SK-N-SH (cell line): ENCODE data around the gene EEF1B2. TPM values are rescaled to one million over a fixed set of nuclear protein-coding genes. Genes with fewer than 3 reads are reported as not detected.

Experiments used
- CTCF ChIA-PET: fragments of 300-600, 350-600 bp; formaldehyde crosslinking; extraction: SDS; loops from one replicate; lab custom pipeline; 2021; lab: Yijun Ruan, JAX
- POLR2A ChIA-PET: fragments of 350-600 bp; sonication (Branson Sonifier 250); formaldehyde crosslinking; extraction: SDS; loops from one replicate; lab custom pipeline; 2020; ENCODE audit warnings: antibody characterized with exemption, inconsistent platforms; lab: Yijun Ruan, JAX
- DNase-seq: peaks from one replicate; pipeline ENCODE4 v3.0.0; 2012
- H2AFZ ChIP-seq: fragments of 200-600 bp; sonication (generic); 2 replicates; pipeline ENCODE4 v1.8.1; 2016; ENCODE audit warnings: antibody characterized with exemption, mild to moderate bottlenecking, low read depth
- H3F3A ChIP-seq: fragments of 200-600 bp; sonication (generic); replicated peaks from 2 replicates; pipeline ENCODE3; 2016; ENCODE audit warnings: antibody characterized with exemption, mild to moderate bottlenecking; ENCODE audit not compliant: insufficient read depth
- H3K27ac ChIP-seq, 2 experiments: fragments of 200-500 bp in 1 of 2; fragments of 200-600 bp in 1 of 2; sonication (Bioruptor generic) in 1 of 2; sonication (generic), shearing (Covaris generic) in 1 of 2; 2 replicates each; pipeline versions ENCODE4 v1.5.1 to v1.6.1; 2014 to 2016; ENCODE audit warnings: low read depth in 2 of 2, inconsistent platforms in 1 of 2, low read length in 1 of 2, mild to moderate bottlenecking in 1 of 2, mixed read lengths in 1 of 2
- H3K27me3 ChIP-seq: fragments of 200-600 bp; sonication (generic), shearing (Covaris generic); 2 replicates; pipeline ENCODE4 v1.6.1; 2016; ENCODE audit warnings: mixed run types; ENCODE audit not compliant: insufficient read depth
- H3K36me3 ChIP-seq, 2 experiments: fragments of 200-500 bp in 1 of 2; fragments of 200-600 bp in 1 of 2; sonication (Bioruptor generic) in 1 of 2; sonication (generic) in 1 of 2; replicated peaks in 1 of 2; 2 replicates each; pipeline versions ENCODE3 to v1.5.1; 2014 to 2016; ENCODE audit warnings: low read length in 1 of 2, mild to moderate bottlenecking in 1 of 2; ENCODE audit not compliant: insufficient read depth in 2 of 2, control insufficient read depth in 1 of 2
- H3K4me1 ChIP-seq, 2 experiments: fragments of 200-500 bp in 1 of 2; fragments of 200-600 bp in 1 of 2; sonication (Bioruptor generic) in 1 of 2; sonication (generic), shearing (Covaris generic) in 1 of 2; 2 replicates each; pipeline versions ENCODE4 v1.5.1 to v1.6.1; 2014 to 2016; ENCODE audit warnings: low read depth in 1 of 2, low read length in 1 of 2, mixed run types in 1 of 2; ENCODE audit not compliant: insufficient read depth in 2 of 2, control insufficient read depth in 1 of 2
- H3K4me2 ChIP-seq: fragments of 200-600 bp; sonication (generic), shearing (Covaris generic); 2 replicates; pipeline ENCODE4 v1.6.1; 2017; ENCODE audit warnings: mixed run types
- H3K4me3 ChIP-seq, 2 experiments: fragments of 200-500 bp in 1 of 2; fragments of 200-600 bp in 1 of 2; sonication (Bioruptor generic) in 1 of 2; sonication (generic), shearing (Covaris generic) in 1 of 2; 2 replicates each; pipeline versions ENCODE4 v1.5.1 to v1.8.1; 2014 to 2016; ENCODE audit warnings: low read depth in 2 of 2, inconsistent platforms in 1 of 2, low read length in 1 of 2, mild to moderate bottlenecking in 1 of 2, mixed read lengths in 1 of 2, moderate library complexity in 1 of 2
- H3K79me2 ChIP-seq: fragments of 200-600 bp; sonication (generic); 2 replicates; pipeline ENCODE4 v1.8.1; 2017; ENCODE audit warnings: mild to moderate bottlenecking; ENCODE audit not compliant: insufficient read depth
- H3K9ac ChIP-seq: fragments of 200-600 bp; sonication (generic); 2 replicates; pipeline ENCODE4 v1.6.1; 2017; ENCODE audit warnings: mixed run types
- H3K9me2 ChIP-seq: fragments of 200-600 bp; sonication (generic); 2 replicates; pipeline ENCODE4 v1.6.1; 2017; ENCODE audit warnings: mixed run types
- H3K9me3 ChIP-seq: fragments of 200-600 bp; sonication (generic); 2 replicates; pipeline ENCODE4 v1.6.1; 2017; ENCODE audit warnings: mixed run types, mild to moderate bottlenecking, moderate library complexity
- H4K20me1 ChIP-seq: fragments of 200-600 bp; sonication (generic); 2 replicates; pipeline ENCODE4 v1.6.1; 2017; ENCODE audit warnings: mild to moderate bottlenecking, mixed run types; ENCODE audit not compliant: insufficient read depth
- CHD2 ChIP-seq: fragments of 150-350 bp; IDR thresholded peaks from 2 replicates; pipeline ENCODE4 v1.6.1; 2018; ENCODE audit warnings: low read length; ENCODE audit not compliant: partially characterized antibody
- ELF1 ChIP-seq: IDR thresholded peaks from 2 replicates; pipeline ENCODE4 v1.4.0; 2012
- EP300 ChIP-seq, 2 experiments: IDR thresholded peaks; 2 replicates each; pipeline versions ENCODE4 v1.4.0 to v1.6.1; 2012; ENCODE audit warnings: borderline replicate concordance in 1 of 2, low read depth in 1 of 2, low read length in 1 of 2
- GABPA ChIP-seq: IDR thresholded peaks from 2 replicates; pipeline ENCODE4 v1.4.0; 2012; ENCODE audit warnings: low read depth, mild to moderate bottlenecking
- NRF1 ChIP-seq: IDR thresholded peaks from 2 replicates; pipeline ENCODE4 v1.6.1; 2012; ENCODE audit warnings: low read depth, mild to moderate bottlenecking, low read length
- RXRA ChIP-seq: IDR thresholded peaks from 2 replicates; pipeline ENCODE4 v1.4.0; 2012; ENCODE audit warnings: low read depth, mild to moderate bottlenecking, borderline replicate concordance
- TCF12 ChIP-seq: IDR thresholded peaks from 2 replicates; pipeline ENCODE4 v1.4.0; 2012
- TEAD4 ChIP-seq: IDR thresholded peaks from 2 replicates; pipeline ENCODE4 v1.4.0; 2012; ENCODE audit warnings: mild to moderate bottlenecking, borderline replicate concordance; ENCODE audit not compliant: insufficient read depth
- WGBS: methylation state at CpG from one replicate; pipeline ENCODE4 v1.1.6; 2017; ENCODE audit warnings: low lambda C conversion rate; 5-methylcytosine and 5-hydroxymethylcytosine counted together
- polyA plus RNA-seq, 3 experiments: library from polyadenylated mRNA; depleted of rRNA; stranded (reverse); fragments of >200 nt; gene quantifications; 2 replicates each; pipeline ENCODE4 v1.2.3, GENCODE V29; 2012
- TF ChIP-seq, protein P1 (sequence below): IDR thresholded peaks from 2 replicates; pipeline ENCODE4 v1.4.0; 2012; ENCODE audit warnings: low read depth, borderline replicate concordance
- TF ChIP-seq, protein P2 (sequence below): IDR thresholded peaks from 2 replicates; pipeline ENCODE4 v1.6.1; 2012; ENCODE audit warnings: mild to moderate bottlenecking, low read depth, low read length, moderate library complexity
- TF ChIP-seq, protein P3 (sequence below): fragments of 150-350 bp; IDR thresholded peaks from 2 replicates; pipeline ENCODE4 v1.6.1; 2016; ENCODE audit warnings: mild to moderate bottlenecking, low read depth, low read length

The EEF1B2 gene
- polyA plus RNA-seq, 1 of the 3 experiments (the other 2 are of a cell fraction), result 815 TPM

DNA sequence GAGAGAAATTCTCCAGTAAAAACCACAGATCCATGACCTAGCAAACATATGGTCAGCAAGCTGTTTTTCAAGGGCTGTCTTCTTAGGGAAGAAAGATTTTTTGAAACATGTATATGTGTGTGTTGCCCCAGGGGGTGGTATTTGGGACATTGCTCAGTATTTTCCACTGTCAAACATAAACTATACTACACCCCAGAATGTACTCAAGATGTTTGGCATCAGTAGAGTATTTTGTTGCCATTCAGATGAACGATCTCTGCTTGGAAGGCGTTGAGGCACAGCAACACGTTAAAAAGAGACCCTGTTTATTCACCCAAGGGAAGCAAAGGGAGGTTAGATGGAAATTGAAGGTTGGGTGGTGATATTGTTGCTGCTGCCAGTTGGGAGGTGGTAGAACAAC lies 30.0 kb downstream of the EEF1B2 start:
- CTCF ChIA-PET, result interaction anchor here (1.1 kb wide), 1 partner anchor 588 kb away, joined by 3 read pairs; no protein-coding TSS in a partner anchor
- 69% methylated on average over 3 of the region's 3 CpGs for WGBS

DNA sequence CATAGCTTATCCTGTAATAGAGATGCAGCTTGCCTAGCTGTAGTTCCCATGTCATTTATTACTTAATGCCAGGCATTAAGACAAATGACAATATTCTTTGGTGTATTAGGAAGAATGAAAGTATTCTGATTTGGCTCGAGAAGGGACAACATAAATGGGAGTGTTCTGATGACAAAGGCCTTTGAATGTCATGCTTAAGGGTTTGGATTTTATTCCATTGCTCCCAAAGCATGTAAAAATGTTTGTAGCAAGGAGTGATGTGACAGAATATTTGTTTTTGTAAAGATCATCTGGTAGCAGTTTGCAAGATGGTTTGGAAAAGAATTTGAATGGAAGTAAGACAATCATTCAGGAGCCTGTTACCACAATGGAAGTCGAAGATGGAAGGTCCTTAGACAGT lies 30.4 kb downstream of the EEF1B2 start:
- TF ChIP-seq TCF12, result no peak
- H2AFZ ChIP-seq, result 0 out of 2 replicates have a peak overlapping the region, but pooled peaks have one; percentile 3
- no peak overlapping the region for H3K27ac ChIP-seq
- no peak for DNase-seq
- no peaks in the 10 kb centered on the region for H3K27me3 ChIP-seq
- ChIA-PET CTCF (interaction anchor here (1.1 kb wide), 1 partner anchor 587 kb away, joined by 3 read pairs; no protein-coding TSS in a partner anchor), POLR2A (no interaction called here)
- H3K9me3 ChIP-seq, result no peaks in the 10 kb centered on the region
- no peaks in the 10 kb centered on the region for H3K36me3 ChIP-seq
- no peak overlapping the region for H3K4me3 ChIP-seq
- 23% methylated on average over 2 of the region's 2 CpGs for WGBS
- H3K79me2 ChIP-seq, result no peaks in the 10 kb centered on the region
- H3K9ac ChIP-seq, result no peak overlapping the region
- H4K20me1 ChIP-seq, result no peaks in the 10 kb centered on the region
- no peak overlapping the region for H3K4me2 ChIP-seq
- H3F3A ChIP-seq, result no peaks in the 10 kb centered on the region
- no peaks in the 10 kb centered on the region for H3K9me2 ChIP-seq
- no peaks in the 10 kb centered on the region for H3K4me1 ChIP-seq

More for the DNA sequence above, 30.0 kb downstream of the EEF1B2 start:
- H3K4me2 ChIP-seq, result no peak overlapping the region
- TF ChIP-seq CHD2 (no peak), GABPA (no peak), EP300 (IDR thresholded peaks at IDR 0.05; ENCODE audit: borderline replicate concordance in 1 of 2, low read depth in 1 of 2, low read length in 1 of 2) (no peak), NRF1 (no peak), RXRA (no peak), TEAD4 (no peak), ELF1 (no peak)
- TF ChIP-seq, protein P1, sequence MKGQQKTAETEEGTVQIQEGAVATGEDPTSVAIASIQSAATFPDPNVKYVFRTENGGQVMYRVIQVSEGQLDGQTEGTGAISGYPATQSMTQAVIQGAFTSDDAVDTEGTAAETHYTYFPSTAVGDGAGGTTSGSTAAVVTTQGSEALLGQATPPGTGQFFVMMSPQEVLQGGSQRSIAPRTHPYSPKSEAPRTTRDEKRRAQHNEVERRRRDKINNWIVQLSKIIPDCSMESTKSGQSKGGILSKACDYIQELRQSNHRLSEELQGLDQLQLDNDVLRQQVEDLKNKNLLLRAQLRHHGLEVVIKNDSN, result no peak
- TF ChIP-seq, protein P2, sequence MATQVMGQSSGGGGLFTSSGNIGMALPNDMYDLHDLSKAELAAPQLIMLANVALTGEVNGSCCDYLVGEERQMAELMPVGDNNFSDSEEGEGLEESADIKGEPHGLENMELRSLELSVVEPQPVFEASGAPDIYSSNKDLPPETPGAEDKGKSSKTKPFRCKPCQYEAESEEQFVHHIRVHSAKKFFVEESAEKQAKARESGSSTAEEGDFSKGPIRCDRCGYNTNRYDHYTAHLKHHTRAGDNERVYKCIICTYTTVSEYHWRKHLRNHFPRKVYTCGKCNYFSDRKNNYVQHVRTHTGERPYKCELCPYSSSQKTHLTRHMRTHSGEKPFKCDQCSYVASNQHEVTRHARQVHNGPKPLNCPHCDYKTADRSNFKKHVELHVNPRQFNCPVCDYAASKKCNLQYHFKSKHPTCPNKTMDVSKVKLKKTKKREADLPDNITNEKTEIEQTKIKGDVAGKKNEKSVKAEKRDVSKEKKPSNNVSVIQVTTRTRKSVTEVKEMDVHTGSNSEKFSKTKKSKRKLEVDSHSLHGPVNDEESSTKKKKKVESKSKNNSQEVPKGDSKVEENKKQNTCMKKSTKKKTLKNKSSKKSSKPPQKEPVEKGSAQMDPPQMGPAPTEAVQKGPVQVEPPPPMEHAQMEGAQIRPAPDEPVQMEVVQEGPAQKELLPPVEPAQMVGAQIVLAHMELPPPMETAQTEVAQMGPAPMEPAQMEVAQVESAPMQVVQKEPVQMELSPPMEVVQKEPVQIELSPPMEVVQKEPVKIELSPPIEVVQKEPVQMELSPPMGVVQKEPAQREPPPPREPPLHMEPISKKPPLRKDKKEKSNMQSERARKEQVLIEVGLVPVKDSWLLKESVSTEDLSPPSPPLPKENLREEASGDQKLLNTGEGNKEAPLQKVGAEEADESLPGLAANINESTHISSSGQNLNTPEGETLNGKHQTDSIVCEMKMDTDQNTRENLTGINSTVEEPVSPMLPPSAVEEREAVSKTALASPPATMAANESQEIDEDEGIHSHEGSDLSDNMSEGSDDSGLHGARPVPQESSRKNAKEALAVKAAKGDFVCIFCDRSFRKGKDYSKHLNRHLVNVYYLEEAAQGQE, result no peak
- TF ChIP-seq, protein P3, sequence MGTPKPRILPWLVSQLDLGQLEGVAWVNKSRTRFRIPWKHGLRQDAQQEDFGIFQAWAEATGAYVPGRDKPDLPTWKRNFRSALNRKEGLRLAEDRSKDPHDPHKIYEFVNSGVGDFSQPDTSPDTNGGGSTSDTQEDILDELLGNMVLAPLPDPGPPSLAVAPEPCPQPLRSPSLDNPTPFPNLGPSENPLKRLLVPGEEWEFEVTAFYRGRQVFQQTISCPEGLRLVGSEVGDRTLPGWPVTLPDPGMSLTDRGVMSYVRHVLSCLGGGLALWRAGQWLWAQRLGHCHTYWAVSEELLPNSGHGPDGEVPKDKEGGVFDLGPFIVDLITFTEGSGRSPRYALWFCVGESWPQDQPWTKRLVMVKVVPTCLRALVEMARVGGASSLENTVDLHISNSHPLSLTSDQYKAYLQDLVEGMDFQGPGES, result no peak
- no peaks in the 10 kb centered on the region for H4K20me1 ChIP-seq
- no peak overlapping the region for H3K9ac ChIP-seq
- H3K27ac ChIP-seq, result no peak overlapping the region
- no peaks in the 10 kb centered on the region for H3K9me3 ChIP-seq
- no peak for DNase-seq
- no peak overlapping the region for H3K4me3 ChIP-seq
- no peaks in the 10 kb centered on the region for H3K27me3 ChIP-seq
- H2AFZ ChIP-seq, result no peak overlapping the region
- H3K9me2 ChIP-seq, result no peaks in the 10 kb centered on the region
- no peaks in the 10 kb centered on the region for H3F3A ChIP-seq
- H3K79me2 ChIP-seq, result no peaks in the 10 kb centered on the region
- H3K4me1 ChIP-seq, result no peaks in the 10 kb centered on the region
- POLR2A ChIA-PET, result interaction anchor here (0.6 kb wide), 1 partner anchor 74 kb away, joined by 4 read pairs; no protein-coding TSS in a partner anchor
- no peaks in the 10 kb centered on the region for H3K36me3 ChIP-seq
